Natural killer cell (primary cell): ENCODE results near the gene RNASET2. TPM values are rescaled to one million over a fixed set of nuclear protein-coding genes. Genes with fewer than 3 reads are reported as not detected.

Experiments used
- ATAC-seq, 3 donors: fragments of 150-1000 bp in 2 of 3; fragments of 200-7000 bp in 1 of 3; cut with Tn5 transposase; 1 replicate in 1 of 3; 2 replicates in 2 of 3; pipeline ENCODE4 v1.10.0; 2021; ENCODE audit warnings: mild to moderate bottlenecking in 2 of 3, moderate library complexity in 2 of 3
- DNase-seq, 2 donors: peaks; one replicate each; pipeline versions ENCODE4 v3.0.0 to v3.0.0-alpha.2; 2013 to 2021; ENCODE audit warnings: mixed read lengths in 1 of 2
- H3K27ac ChIP-seq: one replicate; pipeline ENCODE4 v1.5.1; 2013; ENCODE audit warnings: mild to moderate bottlenecking, low read length
- H3K27me3 ChIP-seq: one replicate; pipeline ENCODE4 v1.6.1; 2013; ENCODE audit warnings: low read length; ENCODE audit not compliant: control insufficient read depth, insufficient read depth
- H3K36me3 ChIP-seq: one replicate; pipeline ENCODE4 v1.6.1; 2013; ENCODE audit warnings: low read length; ENCODE audit not compliant: control insufficient read depth, insufficient read depth
- H3K4me1 ChIP-seq: one replicate; pipeline ENCODE4 v1.6.1; 2013; ENCODE audit warnings: low read length; ENCODE audit not compliant: control insufficient read depth, insufficient read depth
- H3K4me3 ChIP-seq: one replicate; pipeline ENCODE4 v1.5.1; 2013; ENCODE audit warnings: low read length
- H3K9me3 ChIP-seq: one replicate; pipeline ENCODE4 v1.6.1; 2013; ENCODE audit warnings: low read length; ENCODE audit not compliant: control insufficient read depth, insufficient read depth
- H3K27ac Mint-ChIP-seq, 2 donors: one replicate each; pipeline ENCODE4 v1.8.0; 2022; ENCODE audit warnings: mild to moderate bottlenecking in 2 of 2, mixed read lengths in 2 of 2, moderate library complexity in 1 of 2
- H3K27me3 Mint-ChIP-seq, 2 donors: one replicate each; pipeline ENCODE4 v1.8.0; 2022; ENCODE audit warnings: low read depth in 2 of 2, mixed read lengths in 2 of 2
- H3K36me3 Mint-ChIP-seq: one replicate; pipeline ENCODE4 v1.8.0; 2022; ENCODE audit warnings: mixed read lengths
- H3K4me1 Mint-ChIP-seq, 2 donors: one replicate each; pipeline ENCODE4 v1.8.0; 2022; ENCODE audit warnings: mixed read lengths in 2 of 2
- H3K4me3 Mint-ChIP-seq: one replicate; pipeline ENCODE4 v1.8.0; 2022; ENCODE audit warnings: mild to moderate bottlenecking, moderate library complexity, mixed read lengths
- H3K9me3 Mint-ChIP-seq, 2 donors: one replicate each; pipeline ENCODE4 v1.8.0; 2022; ENCODE audit warnings: mixed read lengths in 2 of 2
- WGBS: methylation state at CpG from one replicate; pipeline ENCODE4 v1.1.7; 2013; ENCODE audit warnings: missing lambda C conversion rate; ENCODE audit not compliant: insufficient coverage; 5-methylcytosine and 5-hydroxymethylcytosine counted together
- intact Hi-C: fragments of 100-400 bp; cut with micrococcal nuclease; formaldehyde crosslinking; loops from one replicate; pipeline ENCODE4 v1.14.2; 2022
- total RNA-seq, 4 donors: library from RNA; stranded (reverse); fragments of 120-200 nt in 1 of 4; gene quantifications; one replicate each; pipeline versions ENCODE4 v1.2.3 to v1.2.4, GENCODE V29; 2013 to 2022
- TF ChIP-seq, protein P1 (sequence below): fragments of 200-600 bp; IDR thresholded peaks from one replicate; pipeline ENCODE4 v1.8.0; 2022; ENCODE audit warnings: antibody characterized with exemption

Gene RNASET2
- total RNA-seq, 3 donors from 2014 or later (not counting 1 experiment from before 2014, with no cell fraction given), result 65.1 to 106 (median 84.5) TPM

DNA sequence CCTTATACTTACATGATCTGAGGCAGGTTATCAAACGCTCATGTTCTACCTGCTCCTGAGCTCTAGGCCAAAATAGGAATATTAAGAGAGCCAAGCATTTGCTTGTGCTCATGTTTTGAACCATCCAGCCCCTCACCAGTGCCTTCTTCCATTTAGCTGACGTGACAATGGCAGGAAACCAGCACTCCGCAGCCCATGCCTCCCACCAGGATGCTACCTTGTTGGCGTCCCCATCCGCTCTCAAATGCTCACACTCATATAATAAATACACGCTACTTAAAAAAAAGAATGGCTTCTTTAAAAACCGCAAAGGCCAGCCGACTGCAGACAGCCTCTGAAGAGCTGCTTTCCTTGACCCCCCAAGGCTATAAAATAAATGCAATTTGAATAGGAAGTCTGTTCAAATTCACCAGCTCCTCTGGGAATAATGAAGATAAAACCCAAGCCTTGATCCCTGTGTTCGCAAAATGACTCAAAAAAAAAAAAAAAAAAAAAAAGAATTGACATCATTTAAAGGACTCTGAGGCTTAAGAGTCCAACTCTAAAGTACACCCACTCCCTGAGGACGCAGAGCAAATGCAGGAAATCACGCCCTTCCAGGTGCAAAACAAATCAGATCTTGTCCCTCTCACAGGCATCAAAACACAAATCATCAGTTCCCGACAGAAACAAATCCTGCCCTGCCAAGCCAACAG, 29.0 kb downstream of the RNASET2 start:
- Histone ChIP-seq H3K4me1 (no peaks in the 10 kb centered on the region), H3K27me3 (no peaks in the 10 kb centered on the region), H3K4me3 (no peak overlapping the region), H3K36me3 (peaks cover 29% of the 10 kb centered on the region), H3K27ac (no peak overlapping the region), H3K9me3 (no peaks in the 10 kb centered on the region)
- no peaks in the 10 kb centered on the region for H3K36me3 Mint-ChIP-seq
- DNase-seq, result no peak
- H3K9me3 Mint-ChIP-seq, result no peaks in the 10 kb centered on the region
- TF ChIP-seq, protein P1, sequence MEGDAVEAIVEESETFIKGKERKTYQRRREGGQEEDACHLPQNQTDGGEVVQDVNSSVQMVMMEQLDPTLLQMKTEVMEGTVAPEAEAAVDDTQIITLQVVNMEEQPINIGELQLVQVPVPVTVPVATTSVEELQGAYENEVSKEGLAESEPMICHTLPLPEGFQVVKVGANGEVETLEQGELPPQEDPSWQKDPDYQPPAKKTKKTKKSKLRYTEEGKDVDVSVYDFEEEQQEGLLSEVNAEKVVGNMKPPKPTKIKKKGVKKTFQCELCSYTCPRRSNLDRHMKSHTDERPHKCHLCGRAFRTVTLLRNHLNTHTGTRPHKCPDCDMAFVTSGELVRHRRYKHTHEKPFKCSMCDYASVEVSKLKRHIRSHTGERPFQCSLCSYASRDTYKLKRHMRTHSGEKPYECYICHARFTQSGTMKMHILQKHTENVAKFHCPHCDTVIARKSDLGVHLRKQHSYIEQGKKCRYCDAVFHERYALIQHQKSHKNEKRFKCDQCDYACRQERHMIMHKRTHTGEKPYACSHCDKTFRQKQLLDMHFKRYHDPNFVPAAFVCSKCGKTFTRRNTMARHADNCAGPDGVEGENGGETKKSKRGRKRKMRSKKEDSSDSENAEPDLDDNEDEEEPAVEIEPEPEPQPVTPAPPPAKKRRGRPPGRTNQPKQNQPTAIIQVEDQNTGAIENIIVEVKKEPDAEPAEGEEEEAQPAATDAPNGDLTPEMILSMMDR, result no peak
- H3K4me3 Mint-ChIP-seq, result no peak overlapping the region
- intact Hi-C loops, result no loop called here
- ATAC-seq, result no peak
- H3K27me3 Mint-ChIP-seq, result no peaks in the 10 kb centered on the region
- 91% methylated on average over 12 of the region's 12 CpGs for WGBS
- no peak overlapping the region for H3K27ac Mint-ChIP-seq
- peaks cover 0 to 17% of the 10 kb centered on the region in 2 donors for H3K4me1 Mint-ChIP-seq

DNA sequence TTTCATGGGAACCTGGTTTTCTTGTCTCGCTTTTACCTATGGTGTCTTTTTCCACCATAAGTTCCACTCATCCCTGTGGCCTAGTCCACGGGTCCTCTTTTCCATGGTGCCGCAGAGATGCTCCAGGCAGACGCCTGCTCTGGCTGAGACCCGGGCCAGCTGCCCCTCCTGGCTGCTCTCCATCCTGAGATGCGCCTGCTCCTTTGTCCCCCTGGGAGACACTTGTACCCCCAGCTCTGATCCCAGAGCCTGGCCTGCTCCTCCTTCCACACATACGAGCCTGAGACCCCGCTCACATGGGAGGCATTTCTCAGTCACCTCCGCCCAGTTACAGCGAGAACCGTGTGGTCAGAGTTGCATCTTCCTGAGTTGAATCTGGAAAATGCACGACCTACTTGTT, 29.6 kb downstream of the RNASET2 start:
- no peak overlapping the region for H3K4me3 Mint-ChIP-seq
- Histone ChIP-seq H3K36me3 (peaks cover 27% of the 10 kb centered on the region), H3K27me3 (no peaks in the 10 kb centered on the region), H3K9me3 (no peaks in the 10 kb centered on the region), H3K27ac (no peak overlapping the region), H3K4me1 (no peaks in the 10 kb centered on the region), H3K4me3 (no peak overlapping the region)
- ATAC-seq, result no peak
- no peak for DNase-seq
- H3K36me3 Mint-ChIP-seq, result no peaks in the 10 kb centered on the region
- H3K27ac Mint-ChIP-seq, result no peak overlapping the region
- WGBS, result 94% methylated on average over 12 of the region's 12 CpGs
- no peaks in the 10 kb centered on the region for H3K27me3 Mint-ChIP-seq
- peaks cover 0 to 11% of the 10 kb centered on the region in 2 donors for H3K4me1 Mint-ChIP-seq
- H3K9me3 Mint-ChIP-seq, result no peaks in the 10 kb centered on the region
- intact Hi-C loops, result no loop called here
- TF ChIP-seq, protein P1, result no peak

GRCh38 chr6:166925141-166925996, 31.0 kb downstream of the RNASET2 start:
- peaks cover 23% of the 10 kb centered on the region for H3K36me3 ChIP-seq
- intact Hi-C loops, result no loop called here
- WGBS, result 95% methylated on average over 19 of the region's 19 CpGs
- H3K4me1 ChIP-seq, result no peaks in the 10 kb centered on the region
- no peak for DNase-seq
- no peaks in the 10 kb centered on the region for H3K9me3 Mint-ChIP-seq
- no peak overlapping the region for H3K27ac ChIP-seq
- TF ChIP-seq, protein P1, result no peak
- no peak overlapping the region for H3K4me3 Mint-ChIP-seq
- H3K4me3 ChIP-seq, result no peak overlapping the region
- H3K27me3 ChIP-seq, result no peaks in the 10 kb centered on the region
- no peak overlapping the region for H3K27ac Mint-ChIP-seq
- no peaks in the 10 kb centered on the region for H3K36me3 Mint-ChIP-seq
- peaks cover 0 to 6% of the 10 kb centered on the region in 2 donors for H3K4me1 Mint-ChIP-seq
- ATAC-seq, result no peak
- H3K9me3 ChIP-seq, result no peaks in the 10 kb centered on the region
- no peaks in the 10 kb centered on the region for H3K27me3 Mint-ChIP-seq
